ACHN (cell line): ENCODE measurements around the gene C14orf180.

Experiments
- DNase-seq: peaks from one replicate; pipeline ENCODE4 v3.0.0-alpha.2; 2015
- in situ Hi-C: cut with HindIII; loops from 2 replicates; pipeline ENCODE4 v1.10.0; 2017; ENCODE audit warnings: low sequenced_read_pairs, low pct_ligation_motif_present, low pct_unique_long_range_greater_than_20kb

Gene C14orf180

DNA sequence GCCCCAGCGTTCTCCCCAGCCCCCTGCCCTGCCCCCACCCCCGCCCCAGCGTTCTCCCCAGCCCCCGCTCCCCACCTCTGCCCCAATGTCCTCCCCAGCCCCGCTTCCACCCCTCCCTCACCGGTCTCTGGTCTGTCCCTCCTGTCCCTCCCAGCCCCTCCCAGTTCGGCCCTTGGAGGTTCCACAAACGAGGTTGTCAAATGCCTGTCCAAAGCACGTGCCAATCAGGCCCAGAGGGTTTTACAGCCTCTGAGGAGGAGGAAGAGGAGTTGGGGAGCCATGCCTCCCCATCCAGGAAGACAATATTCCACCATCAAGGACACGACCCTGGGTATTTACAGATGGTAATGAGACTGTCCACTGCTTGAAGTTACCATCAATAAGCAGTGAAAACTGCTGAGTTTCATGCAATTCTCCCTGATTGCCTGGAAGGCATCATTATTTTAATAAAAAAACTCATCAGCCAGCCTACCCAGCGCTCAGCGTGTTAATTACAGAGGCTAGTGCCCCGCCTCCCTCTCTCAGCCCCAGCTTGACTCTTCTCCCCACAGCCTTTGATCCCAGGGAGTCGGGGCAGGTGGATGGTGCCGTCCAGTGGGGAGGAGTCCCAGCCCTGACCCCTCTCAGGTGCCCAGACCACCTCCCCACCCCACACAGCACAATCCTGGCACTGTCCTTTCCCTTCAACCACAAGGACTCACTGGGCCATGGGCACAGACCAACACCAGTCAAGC, 30.6 kb upstream of the C14orf180 start:
- in situ Hi-C loops, result no loop called here
- no peak for DNase-seq

DNA sequence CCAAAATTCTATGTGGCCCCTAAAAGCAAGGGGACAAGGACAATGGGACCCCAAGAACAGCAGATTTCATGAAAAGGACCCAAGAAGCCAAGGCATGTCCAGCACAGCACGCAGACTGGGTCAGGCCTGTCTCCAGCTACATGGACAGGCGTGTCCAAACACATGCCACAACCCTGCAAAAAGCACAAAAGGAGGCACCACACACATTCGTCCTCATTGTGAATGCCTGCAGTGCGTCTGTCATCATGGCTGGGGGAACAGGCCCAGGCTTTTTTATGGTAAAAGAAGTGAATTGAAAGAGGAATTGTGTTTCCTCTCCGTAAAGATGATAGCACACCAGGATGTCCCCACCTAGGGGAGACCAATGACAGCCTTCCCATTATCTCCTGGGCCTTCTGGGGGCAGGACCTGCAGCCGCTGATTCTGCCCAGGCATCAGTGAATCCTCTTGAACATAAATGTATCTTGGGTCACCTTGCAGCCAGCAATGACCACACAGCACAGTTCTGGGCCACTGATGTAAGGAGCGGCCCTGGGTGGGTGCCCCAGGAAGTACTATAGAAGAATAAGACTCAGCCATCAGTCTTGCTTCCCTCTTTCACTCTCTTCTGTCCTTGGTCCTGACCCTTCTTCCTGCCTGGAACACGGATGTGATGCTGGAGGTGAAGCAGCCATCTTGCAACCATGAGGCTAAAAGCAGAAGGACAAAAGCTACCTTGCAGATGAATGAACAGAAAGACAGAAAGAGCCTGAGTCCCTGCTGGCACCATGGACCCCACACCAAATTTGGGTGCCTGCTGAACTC, 29.8 kb upstream of the C14orf180 start:
- no peak for DNase-seq
- in situ Hi-C loops, result no loop called here

DNA sequence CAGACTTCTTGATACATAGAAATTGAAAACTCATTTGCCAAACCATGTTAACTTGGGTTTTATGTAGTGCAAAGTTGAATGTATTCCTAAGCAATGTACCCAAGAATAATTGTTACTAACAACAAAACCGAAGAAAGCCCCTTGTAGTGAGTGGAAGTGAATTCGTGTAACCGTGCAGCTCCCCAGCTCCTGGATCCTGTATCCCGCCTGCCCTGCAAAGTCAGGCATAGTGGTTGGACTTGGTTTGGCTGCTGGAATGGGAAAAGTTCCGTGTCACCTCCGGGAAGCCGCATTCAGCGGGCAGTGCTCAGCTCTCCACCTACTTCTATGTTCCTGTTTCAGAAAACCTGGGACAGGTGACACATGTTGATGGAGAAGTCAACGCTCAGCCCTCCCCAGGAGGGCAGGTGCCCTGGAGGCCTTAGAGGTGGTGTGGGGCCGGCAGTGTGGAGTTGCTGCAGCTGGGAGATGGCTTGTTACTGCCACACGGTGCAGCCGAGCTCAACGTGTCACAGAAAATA, 29.2 kb upstream of the C14orf180 start:
- in situ Hi-C loops, result no loop called here

GRCh38 chr14:104550861-104551728, 28.5 kb upstream of the C14orf180 start:
- DNase-seq, result no peak
- in situ Hi-C loops, result no loop called here

More for the DNA sequence above, 29.2 kb upstream of the C14orf180 start:
- DNase-seq, result no peak

DNA sequence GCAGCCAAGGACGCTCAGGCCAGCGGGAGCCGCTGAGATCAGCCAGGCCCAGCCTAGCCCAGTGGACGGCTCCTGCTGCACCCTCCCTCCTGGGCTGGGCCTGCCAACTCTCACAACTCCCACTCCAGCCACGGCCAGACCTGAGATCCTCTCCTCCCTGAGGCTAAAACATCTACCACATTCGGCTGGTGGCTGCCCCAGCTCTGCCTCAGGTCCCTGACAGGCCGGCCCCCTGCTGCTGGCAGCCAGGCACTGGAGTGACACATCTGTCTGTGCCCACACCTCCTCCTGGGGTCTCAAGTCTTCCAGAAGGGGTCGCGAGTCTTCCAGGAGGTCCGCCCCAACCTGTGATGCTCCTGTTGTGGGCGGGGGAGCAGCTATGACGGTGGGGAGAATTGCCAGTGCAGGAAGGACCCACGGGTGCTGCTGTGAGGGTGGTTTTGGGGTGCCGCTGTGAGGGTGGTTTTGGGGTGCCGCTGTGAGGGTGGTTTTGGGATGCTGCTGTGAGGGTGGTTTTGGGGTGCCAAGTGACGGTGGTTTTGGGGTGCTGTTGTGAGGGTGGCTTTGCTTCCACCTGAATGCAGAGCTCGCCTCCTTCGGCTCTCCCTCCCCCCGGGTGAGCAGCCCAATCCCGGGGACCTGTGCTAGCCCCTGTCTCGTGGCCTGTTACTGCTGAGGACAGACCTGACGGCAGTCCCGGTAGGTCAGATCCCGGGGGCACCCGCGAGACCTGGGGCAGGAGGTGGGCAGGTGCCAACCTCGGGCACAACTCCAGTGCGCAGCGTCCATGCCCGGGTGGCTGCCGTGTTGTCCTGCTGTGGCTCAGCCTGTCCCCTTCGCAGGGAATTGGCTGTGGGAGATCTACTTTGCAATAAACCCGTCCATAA, 27.5 kb upstream of the C14orf180 start:
- DNase-seq, result no peak
- in situ Hi-C loops, result no loop called here

- in situ Hi-C loops, result no loop called here
- no peak for DNase-seq
Observed at GRCh38 chr14:104552738-104553125, 26.8 kb upstream of the C14orf180 start.

GRCh38 chr14:104553166-104554087, 26.1 kb upstream of the C14orf180 start:
- in situ Hi-C loops, result no loop called here
- no peak for DNase-seq

DNA sequence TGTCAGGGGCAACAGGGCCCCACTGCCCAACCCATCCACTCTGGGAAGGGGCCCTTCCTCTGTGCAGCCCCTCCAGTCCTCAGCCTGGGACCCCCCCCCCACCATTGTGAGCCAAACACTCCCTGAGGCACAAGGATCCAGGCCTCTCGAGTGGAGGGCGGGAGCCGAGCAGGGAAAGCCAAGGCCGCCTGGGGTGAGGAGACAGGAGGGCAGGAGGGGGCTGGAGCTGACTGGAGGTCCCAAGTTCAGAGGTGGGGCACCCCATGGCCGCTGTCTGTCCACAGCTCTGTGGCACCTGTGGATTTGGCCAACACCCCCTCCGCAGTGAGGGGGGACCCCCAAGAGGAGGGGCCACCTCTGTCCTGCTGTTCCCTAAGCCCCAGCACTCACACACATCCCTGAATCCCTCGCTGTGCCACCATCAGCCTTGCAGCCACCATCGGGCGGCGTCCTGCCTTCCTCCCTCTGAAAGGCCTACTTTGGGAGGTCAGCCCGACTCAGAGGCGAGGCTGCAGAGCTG, 25.4 kb upstream of the C14orf180 start:
- in situ Hi-C loops, result no loop called here
- no peak for DNase-seq

- DNase-seq, result no peak
- in situ Hi-C loops, result no loop called here
Observed at GRCh38 chr14:104554608-104555429, 24.7 kb upstream of the C14orf180 start.

DNA sequence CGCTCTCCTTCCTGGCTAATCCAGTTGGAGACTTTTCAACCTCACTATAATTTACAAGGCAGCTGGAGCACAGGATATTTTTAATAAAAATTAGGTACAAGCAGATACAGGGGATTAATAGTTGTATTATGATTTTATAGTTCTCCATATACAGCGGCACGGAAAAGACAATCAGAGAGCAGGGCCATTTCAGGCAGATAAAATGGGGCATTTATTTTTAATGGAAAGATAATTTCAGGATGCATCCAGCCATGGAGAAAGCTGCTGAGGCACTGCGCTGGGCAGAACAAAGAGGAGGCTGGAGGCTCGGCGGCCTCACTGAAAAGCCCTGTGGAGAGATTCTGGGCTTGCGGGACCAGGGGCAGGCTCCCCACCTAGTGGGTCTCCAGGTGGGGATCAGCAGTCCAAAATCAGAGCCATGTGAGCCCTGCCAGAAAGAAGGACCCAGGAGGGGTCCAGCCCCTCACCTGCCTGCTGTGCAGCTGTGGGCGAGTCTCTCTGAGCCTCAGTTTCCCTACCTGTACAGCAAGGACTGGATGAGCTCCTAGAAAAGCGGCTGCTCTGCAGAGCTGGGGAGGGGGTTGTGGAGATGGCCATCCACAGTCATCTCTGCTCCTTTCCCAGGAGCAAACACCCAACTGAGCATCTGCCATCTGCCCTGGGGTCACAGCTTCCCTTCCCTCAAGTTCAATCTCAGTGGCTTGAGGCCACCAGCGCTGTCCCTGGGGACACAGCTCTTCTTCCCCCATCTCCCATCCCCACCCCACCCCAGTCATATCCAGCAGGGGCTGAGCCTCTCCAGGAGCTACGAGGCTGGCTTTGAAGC, 23.9 kb upstream of the C14orf180 start:
- in situ Hi-C loops, result no loop called here
- DNase-seq, result no peak

GRCh38 chr14:104556256-104557021, 23.1 kb upstream of the C14orf180 start:
- DNase-seq, result no peak
- in situ Hi-C loops, result no loop called here

- DNase-seq, result no peak
- in situ Hi-C loops, result no loop called here
Observed at GRCh38 chr14:104557086-104557485, 22.5 kb upstream of the C14orf180 start.

GRCh38 chr14:104557766-104558165, 21.8 kb upstream of the C14orf180 start:
- in situ Hi-C loops, result no loop called here
- no peak for DNase-seq

- in situ Hi-C loops, result no loop called here
- DNase-seq, result peak; percentile 27
Observed at GRCh38 chr14:104558231-104559027, 21.1 kb upstream of the C14orf180 start.
